COLO829 (cell line): ENCODE measurements around the gene ADAT3.
"Not testable (repeated sequence)": the region's sequence is repeated elsewhere in the genome, so short reads cannot be mapped to it uniquely, and the experiment has no call there.

Source experiments
- DNase-seq: peaks from one replicate; pipeline ENCODE4 v3.0.0; 2012; ENCODE audit warnings: low spot score

Gene ADAT3

GRCh38 chr19:1866693-1867348, 38.4 kb upstream of the ADAT3 start:
- DNase-seq, result no peak

- no peak for DNase-seq
These were observed 37.9 kb upstream of the ADAT3 start for GRCh38 chr19:1867349-1867724.

GRCh38 chr19:1868971-1869370, 36.2 kb upstream of the ADAT3 start:
- no peak for DNase-seq

GRCh38 chr19:1871140-1871597, 34.0 kb upstream of the ADAT3 start:
- no peak for DNase-seq

- no peak for DNase-seq
These were observed 33.6 kb upstream of the ADAT3 start for GRCh38 chr19:1871630-1872029.

- DNase-seq, result no peak
These were observed 32.2 kb upstream of the ADAT3 start for GRCh38 chr19:1872807-1873523.

GRCh38 chr19:1873524-1874473, 31.4 kb upstream of the ADAT3 start:
- no peak for DNase-seq

- no peak for DNase-seq
These were observed 30.5 kb upstream of the ADAT3 start for GRCh38 chr19:1874554-1875185.

GRCh38 chr19:1875265-1875645, 29.9 kb upstream of the ADAT3 start:
- not testable (repeated sequence) for DNase-seq

- peak; percentile 63 for DNase-seq
These were observed 29.3 kb upstream of the ADAT3 start for GRCh38 chr19:1875646-1876495.

GRCh38 chr19:1876496-1877279, 28.5 kb upstream of the ADAT3 start:
- DNase-seq, result not testable (repeated sequence)

- not testable (repeated sequence) for DNase-seq
These were observed 27.9 kb upstream of the ADAT3 start for GRCh38 chr19:1877280-1877660.

GRCh38 chr19:1878583-1878982, 26.6 kb upstream of the ADAT3 start:
- not testable (repeated sequence) for DNase-seq

- not testable (repeated sequence) for DNase-seq
These were observed 25.2 kb upstream of the ADAT3 start for GRCh38 chr19:1879982-1880381.

GRCh38 chr19:1880611-1881392, 24.4 kb upstream of the ADAT3 start:
- DNase-seq, result no peak

- not testable (repeated sequence) for DNase-seq
These were observed 23.7 kb upstream of the ADAT3 start for GRCh38 chr19:1881393-1882088.

GRCh38 chr19:1882089-1882785, 23.0 kb upstream of the ADAT3 start:
- no peak for DNase-seq
